NCI-H446 (cell line): ENCODE data around the gene TOX2.

ENCODE experiments used
- DNase-seq, 2 experiments: peaks; one replicate each; lab custom pipeline; 2025; lab: John Stamatoyannopoulos, UW

The TOX2 gene

DNA sequence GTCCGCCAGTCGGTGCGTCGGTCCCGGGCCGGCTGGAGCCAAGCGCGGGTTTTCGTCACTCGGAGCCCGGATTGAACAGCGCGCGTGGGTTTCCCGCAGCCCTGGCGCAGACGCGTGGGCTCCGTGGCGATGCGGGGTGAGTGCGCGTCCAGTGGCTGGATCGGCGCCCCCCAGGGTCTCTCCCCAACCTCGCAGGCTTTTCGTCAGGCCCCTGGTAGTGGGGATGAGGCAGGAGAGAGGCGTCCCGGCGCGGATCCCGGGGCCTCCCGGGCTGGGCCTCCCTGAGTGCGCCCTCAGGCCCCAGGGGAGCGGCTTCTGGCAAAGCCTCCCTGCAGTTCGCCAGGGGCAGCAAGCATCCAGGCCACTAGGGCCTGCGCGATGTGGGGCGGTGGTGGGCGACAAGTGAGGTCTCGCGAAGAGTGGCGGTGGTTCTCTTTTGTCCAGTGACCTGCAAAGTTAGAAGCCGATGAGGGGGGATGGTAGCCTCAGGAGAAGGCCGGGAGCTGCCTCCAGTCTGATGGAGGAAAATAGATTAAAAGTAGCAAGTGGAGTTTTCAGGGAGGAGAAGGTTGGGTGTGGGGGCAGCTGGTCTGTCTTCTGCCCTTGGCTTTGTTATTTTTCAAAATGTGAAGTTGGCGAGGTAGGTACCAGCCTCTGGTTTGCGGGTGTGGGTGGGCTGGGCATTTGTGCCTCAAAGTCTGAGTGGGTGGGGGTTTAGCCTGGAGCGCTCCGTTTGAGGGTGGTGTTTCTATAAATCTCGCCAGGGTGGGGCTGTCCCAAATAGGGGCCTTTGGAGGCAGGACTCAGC lies 1.6 kb downstream of the TOX2 start:
- DNase-seq = no peak

DNA sequence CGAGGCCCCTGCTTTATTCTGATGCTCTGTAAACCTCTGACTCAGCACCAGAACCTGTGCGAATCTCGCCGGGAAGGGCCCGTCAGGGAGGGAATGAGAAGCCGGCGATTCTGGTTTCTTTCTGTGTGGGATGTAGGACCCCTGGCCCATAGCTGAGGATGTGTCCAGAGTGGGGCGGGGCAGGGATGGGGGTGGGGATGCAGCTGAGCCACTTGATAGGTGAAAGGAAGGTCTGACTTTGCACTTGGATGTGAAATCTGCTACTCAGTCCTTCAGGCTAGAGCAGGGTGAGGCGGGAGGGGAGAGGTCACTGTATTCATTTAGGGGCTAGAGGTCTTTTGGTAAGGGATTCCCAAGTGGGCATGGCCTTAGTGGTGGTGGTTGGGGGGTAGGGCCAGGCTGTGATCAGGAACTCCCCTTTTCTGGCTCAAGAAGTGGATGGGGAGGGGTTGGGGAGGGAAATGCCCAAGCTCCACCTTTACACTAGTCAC lies 2.3 kb downstream of the TOX2 start:
- DNase-seq = no peak

DNA sequence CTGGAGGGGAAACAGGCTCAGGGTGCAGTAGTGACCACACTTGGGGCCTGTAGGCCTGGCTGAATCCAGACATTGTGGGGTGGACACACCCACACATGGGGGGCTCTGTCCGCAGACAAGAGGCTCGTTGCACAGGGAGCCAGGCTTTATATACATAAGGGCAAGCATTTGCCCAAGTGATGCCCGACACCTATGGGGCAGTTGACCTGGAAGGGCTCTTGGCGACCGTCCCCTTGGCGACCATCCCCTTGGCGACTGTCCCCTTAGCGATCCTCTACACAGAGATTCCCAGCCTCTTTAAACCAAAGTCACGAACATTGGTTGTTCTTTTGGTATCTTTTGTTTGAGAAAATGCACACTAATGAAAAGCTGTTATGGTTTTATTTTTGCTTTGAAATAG lies 2.7 kb downstream of the TOX2 start:
- no peak for DNase-seq

- DNase-seq = no peak
Measured at GRCh38 chr20:43919686-43920403, 5.2 kb downstream of the TOX2 start.

GRCh38 chr20:43920797-43921196 lies 6.1 kb downstream of the TOX2 start:
- no peak for DNase-seq

DNA sequence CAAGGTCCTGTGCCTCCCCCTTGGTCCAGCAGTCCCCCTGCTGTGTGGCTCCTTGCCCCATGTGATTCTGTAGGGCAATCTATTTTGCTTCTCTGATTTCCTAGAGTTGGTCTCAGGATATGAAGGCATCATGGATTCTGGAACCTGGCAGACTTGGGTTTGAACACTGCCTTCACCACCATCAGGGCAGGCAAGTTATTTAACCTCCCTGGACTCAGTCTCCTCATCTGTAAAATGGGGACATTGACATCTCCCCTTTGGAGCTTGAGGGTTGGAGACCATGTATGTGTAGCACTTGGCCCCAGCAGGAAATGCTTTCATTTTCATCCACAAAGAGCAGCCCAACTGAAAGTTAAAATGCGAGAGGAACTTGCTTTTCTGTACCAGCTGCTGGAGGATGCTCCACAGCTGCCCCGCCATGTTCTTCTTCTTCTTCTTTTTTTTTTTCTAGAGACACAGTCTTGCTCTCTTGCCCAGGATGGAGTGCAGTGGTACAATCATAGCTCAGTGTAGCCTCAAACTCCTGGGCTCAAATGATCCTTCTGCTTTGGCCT lies 6.7 kb downstream of the TOX2 start:
- no peak for DNase-seq

DNA sequence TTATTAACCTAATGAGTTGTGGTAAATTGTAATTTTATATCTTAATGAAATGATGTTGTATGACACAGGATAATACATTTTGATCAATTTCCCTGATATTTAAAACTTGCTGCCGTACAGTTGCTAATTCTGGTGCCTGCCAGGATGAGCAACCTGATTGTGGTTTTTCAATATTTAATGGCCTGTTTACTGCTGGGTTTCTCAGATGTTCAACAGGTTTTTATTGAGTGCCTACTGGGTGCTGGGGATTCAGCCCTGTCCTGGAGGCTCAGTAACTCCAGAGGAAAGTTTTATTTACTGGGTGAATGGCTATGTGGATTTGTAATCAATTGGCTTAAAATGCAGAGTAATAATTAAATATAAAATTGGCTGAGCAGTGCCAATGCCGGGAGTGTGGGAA lies 8.0 kb downstream of the TOX2 start:
- no peak for DNase-seq

GRCh38 chr20:43923322-43923721 lies 8.7 kb downstream of the TOX2 start:
- no peak for DNase-seq

GRCh38 chr20:43923917-43924316 lies 9.3 kb downstream of the TOX2 start:
- no peak for DNase-seq

DNA sequence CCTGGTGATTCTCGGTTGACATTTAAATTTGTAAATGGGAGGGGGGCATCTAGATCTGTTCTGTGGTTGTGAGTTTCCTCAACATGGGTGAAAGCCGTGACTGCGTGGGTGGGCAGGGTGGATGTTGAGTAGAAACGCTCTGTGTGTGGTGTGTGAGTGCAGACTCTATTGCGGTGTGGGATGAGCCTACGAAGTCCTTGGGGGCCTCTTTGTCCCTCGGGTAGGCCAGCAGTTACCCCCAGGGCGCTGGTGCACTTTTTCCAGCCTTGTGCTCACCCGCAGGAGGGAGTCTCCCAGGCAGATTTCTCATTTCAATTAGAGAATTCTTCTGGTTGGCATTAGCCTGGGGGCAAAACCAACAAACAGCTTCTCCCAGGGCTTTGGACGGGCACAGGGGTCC lies 10.6 kb downstream of the TOX2 start:
- DNase-seq = no peak

- DNase-seq = peak in 1 of 2 experiments; percentile 17
Measured at GRCh38 chr20:43925801-43926200, 11.1 kb downstream of the TOX2 start.

DNA sequence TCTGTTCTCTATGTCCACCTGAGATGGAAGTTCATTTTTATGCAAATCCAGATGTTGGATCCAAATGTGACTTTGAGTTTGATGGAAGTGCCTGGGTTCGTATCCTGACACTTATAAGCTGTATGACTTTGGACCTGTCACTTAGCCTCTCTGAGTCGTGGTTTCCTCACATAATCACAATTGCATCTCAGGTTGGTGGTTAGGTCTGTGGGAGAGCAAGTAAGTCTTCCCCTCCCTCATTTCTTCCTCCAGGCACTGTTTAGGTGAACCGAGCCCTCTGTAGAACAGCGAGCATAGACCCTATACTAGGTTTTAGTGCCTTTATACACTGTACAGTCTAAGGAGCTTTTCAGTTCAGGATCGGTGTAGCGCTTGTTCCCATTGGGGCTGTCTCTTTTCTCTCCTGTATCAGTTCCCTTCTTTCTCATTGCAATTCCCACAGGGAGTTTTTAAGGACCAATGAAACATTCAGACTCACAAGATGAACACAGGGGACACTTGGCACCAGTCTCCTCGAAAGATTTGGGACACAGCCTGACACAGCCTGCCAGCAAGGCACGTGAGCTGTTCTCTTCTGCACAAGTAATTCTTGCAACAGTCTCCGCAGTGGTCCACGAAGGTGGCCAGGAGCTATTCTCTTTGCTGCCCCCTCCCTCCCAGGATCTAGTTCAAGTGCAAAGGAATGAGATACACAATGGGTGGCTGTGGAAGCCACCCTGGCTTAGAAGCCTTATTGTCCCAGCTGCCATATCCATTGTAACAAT lies 11.8 kb downstream of the TOX2 start:
- DNase-seq = no peak

DNA sequence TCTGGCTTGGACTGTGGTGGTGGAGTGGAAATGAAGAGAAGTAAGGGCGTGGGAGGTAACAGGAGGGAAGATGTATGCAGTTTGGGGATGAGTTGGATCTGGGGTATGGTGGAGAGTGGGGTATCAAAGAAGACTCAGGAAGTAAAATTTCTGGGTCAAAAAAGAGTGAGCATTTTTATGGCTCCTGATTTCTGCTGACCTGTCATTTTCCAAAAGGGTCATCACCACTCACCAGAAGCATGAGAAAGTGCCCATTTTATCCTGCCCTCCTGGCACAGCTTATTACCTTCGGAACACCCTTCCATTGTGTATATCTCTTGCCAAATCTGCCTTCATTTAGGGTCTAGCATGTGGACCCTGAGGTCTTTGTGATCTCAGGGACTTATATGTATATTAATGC lies 17.3 kb downstream of the TOX2 start:
- DNase-seq = no peak

GRCh38 chr20:43934833-43935232 lies 20.2 kb downstream of the TOX2 start:
- no peak for DNase-seq

- no peak for DNase-seq
Measured at GRCh38 chr20:43936104-43936770, 21.6 kb downstream of the TOX2 start.

GRCh38 chr20:43936805-43937204 lies 22.2 kb downstream of the TOX2 start:
- DNase-seq = no peak

- no peak for DNase-seq
Measured at GRCh38 chr20:43937591-43937990, 22.9 kb downstream of the TOX2 start.

DNA sequence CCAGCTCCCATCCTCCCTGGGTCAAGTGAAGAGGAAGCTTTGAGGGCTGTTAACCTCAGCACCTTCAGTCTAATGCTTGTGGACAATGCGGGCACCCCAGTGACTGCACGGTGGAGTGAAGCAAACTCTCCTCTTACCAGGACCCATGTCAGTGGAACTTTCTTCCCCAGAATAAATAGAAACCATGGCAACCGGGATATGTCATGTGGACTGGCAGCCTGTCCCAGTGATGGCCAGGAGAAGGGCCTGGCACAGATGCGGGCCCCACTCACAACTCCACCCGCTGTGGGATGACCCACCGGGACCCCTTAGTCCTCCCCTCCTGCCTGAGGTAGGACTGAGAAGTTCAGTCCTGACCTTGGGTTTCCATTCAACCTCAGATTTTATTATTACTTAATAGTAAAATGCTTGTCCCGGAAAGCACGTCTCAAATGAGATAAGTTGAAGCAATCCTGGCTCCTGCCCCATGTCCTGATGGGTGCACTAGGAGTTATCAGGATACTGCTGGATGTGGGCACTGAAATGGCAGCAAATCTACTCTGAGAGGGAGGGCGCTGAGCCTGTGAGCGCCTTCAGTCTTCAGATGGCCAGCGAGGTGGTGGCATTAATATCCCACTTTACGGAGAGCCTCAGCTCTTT lies 23.5 kb downstream of the TOX2 start:
- no peak for DNase-seq

DNA sequence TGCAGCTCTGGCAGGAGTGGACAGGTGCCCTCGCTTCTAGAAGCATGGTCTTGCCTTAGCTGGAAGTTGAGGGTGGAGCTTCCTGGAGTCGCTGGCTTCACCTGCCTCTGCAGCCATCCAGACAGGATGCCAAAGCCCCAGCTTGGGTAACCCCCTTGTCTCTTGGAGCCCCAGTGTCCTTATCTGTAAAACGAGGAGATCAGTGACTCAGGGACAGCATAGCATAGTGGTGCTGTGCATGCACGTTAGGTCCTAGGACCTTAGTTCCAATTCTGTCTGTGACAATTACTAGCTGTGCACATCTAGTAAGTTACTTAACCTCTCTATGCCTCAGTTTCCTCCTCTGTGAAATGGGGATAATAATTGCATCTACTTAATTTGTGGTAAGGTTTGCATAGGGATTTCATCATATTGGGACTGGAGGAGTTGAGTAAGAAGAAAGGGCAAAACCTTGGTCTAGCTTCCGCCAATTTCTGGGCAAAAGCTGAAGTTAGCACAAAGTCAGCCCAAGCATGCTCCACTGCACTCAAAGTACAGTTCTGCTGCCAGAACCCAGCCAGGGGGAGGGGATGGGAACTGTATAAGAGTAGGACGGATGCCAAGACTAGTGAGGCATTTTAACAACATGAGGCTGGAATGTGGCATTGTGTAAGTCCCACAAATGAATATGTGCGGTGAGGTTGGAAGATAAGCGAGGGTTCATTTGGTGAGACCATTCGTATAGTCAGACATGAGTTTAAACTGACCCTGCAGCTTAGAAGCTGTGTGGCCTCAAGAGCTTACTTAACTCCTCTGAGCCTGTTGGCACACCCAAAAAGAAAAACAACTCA lies 24.5 kb downstream of the TOX2 start:
- DNase-seq = peak in 1 of 2 experiments; percentile 24

GRCh38 chr20:43939762-43940121 lies 25.1 kb downstream of the TOX2 start:
- DNase-seq = no peak
